Mesenchymal stem cell (in vitro differentiated cells and primary cell): ENCODE measurements around the gene GARIN5B.
A peak's percentile ranks its signal among the peaks of the same experiment; 100 is the strongest.
"Not testable (repeated sequence)": the region's sequence is repeated elsewhere in the genome, so short reads cannot be mapped to it uniquely, and the experiment has no call there.

ENCODE experiments used
- DNase-seq: peaks from one replicate; pipeline ENCODE4 v3.0.0-alpha.2; 2013
- H2AFZ ChIP-seq: one replicate; pipeline ENCODE4 v1.6.1; 2013; ENCODE audit warnings: low read depth, mild to moderate bottlenecking, control low read depth, inconsistent platforms, low read length, moderate library complexity
- H2AK5ac ChIP-seq: 2 replicates; pipeline ENCODE4 v1.6.1; 2013; ENCODE audit warnings: low read length, moderate library complexity, mild to moderate bottlenecking, inconsistent platforms; ENCODE audit not compliant: severe bottlenecking
- H2BK120ac ChIP-seq: one replicate; pipeline ENCODE4 v1.6.1; 2013; ENCODE audit warnings: low read depth, mild to moderate bottlenecking, inconsistent platforms, low read length, moderate library complexity
- H2BK12ac ChIP-seq, 2 experiments: one replicate each; pipeline ENCODE4 v1.6.1; 2013; ENCODE audit warnings: inconsistent platforms in 2 of 2, low read length in 2 of 2, mild to moderate bottlenecking in 2 of 2, moderate library complexity in 2 of 2, control low read depth in 1 of 2
- H2BK15ac ChIP-seq: one replicate; pipeline ENCODE4 v1.6.1; 2013; ENCODE audit warnings: mild to moderate bottlenecking, low read depth, inconsistent platforms; ENCODE audit not compliant: poor library complexity, severe bottlenecking
- H2BK5ac ChIP-seq: 2 replicates; pipeline ENCODE4 v1.6.1; 2013; ENCODE audit warnings: low read depth, mild to moderate bottlenecking, low read length, control low read depth, inconsistent platforms; ENCODE audit not compliant: poor library complexity, severe bottlenecking
- H3K14ac ChIP-seq, 2 experiments: one replicate each; pipeline ENCODE4 v1.6.1; 2013; ENCODE audit warnings: inconsistent platforms in 2 of 2, low read length in 2 of 2, control low read depth in 1 of 2, mild to moderate bottlenecking in 1 of 2, moderate library complexity in 1 of 2
- H3K18ac ChIP-seq, 2 experiments: one replicate each; pipeline ENCODE4 v1.6.1; 2013; ENCODE audit warnings: inconsistent platforms in 2 of 2, low read length in 2 of 2, control low read depth in 1 of 2, low read depth in 1 of 2, mild to moderate bottlenecking in 1 of 2
- H3K23ac ChIP-seq, 2 experiments: one replicate each; pipeline ENCODE4 v1.6.1; 2013; ENCODE audit warnings: inconsistent platforms in 2 of 2, low read length in 2 of 2, mild to moderate bottlenecking in 2 of 2, moderate library complexity in 2 of 2, control low read depth in 1 of 2
- H3K27ac ChIP-seq: 2 replicates; pipeline ENCODE4 v1.5.1; 2013; ENCODE audit warnings: mild to moderate bottlenecking, moderate library complexity, low read length, control low read depth, inconsistent platforms; ENCODE audit not compliant: poor library complexity, severe bottlenecking
- H3K27me3 ChIP-seq, 2 experiments: 2 replicates each; pipeline versions ENCODE4 v1.6.1 to v1.7.0; 2013; ENCODE audit warnings: low read length in 2 of 2, mild to moderate bottlenecking in 2 of 2, moderate library complexity in 2 of 2, control low read depth in 1 of 2, inconsistent platforms in 1 of 2; ENCODE audit not compliant: control insufficient read depth in 1 of 2, insufficient read depth in 1 of 2
- H3K36me3 ChIP-seq, 2 experiments: 2 replicates each; pipeline versions ENCODE4 v1.6.1 to v1.7.0; 2013; ENCODE audit warnings: low read length in 2 of 2, control low read depth in 1 of 2, inconsistent platforms in 1 of 2, low read depth in 1 of 2, mild to moderate bottlenecking in 1 of 2; ENCODE audit not compliant: insufficient read depth in 2 of 2, control insufficient read depth in 1 of 2
- H3K4ac ChIP-seq, 2 experiments: one replicate each; pipeline ENCODE4 v1.6.1; 2013; ENCODE audit warnings: inconsistent platforms in 2 of 2, low read length in 2 of 2, mild to moderate bottlenecking in 2 of 2, moderate library complexity in 2 of 2, control low read depth in 1 of 2, low read depth in 1 of 2
- H3K4me1 ChIP-seq: 2 replicates; pipeline ENCODE4 v1.6.1; 2013; ENCODE audit warnings: low read depth, low read length, control low read depth; ENCODE audit not compliant: control insufficient read depth, insufficient read depth
- H3K4me2 ChIP-seq: 2 replicates; pipeline ENCODE4 v1.6.1; 2013; ENCODE audit warnings: low read length, mild to moderate bottlenecking, inconsistent platforms; ENCODE audit not compliant: poor library complexity, severe bottlenecking
- H3K4me3 ChIP-seq, 2 experiments: 2 replicates each; pipeline versions ENCODE4 v1.5.1 to v1.7.0; 2013; ENCODE audit warnings: low read length in 2 of 2, mild to moderate bottlenecking in 2 of 2, control low read depth in 1 of 2, low read depth in 1 of 2; ENCODE audit not compliant: insufficient read depth in 1 of 2
- H3K79me1 ChIP-seq: replicated peaks from 2 replicates; pipeline ENCODE4 v1.6.1; 2013; ENCODE audit warnings: mild to moderate bottlenecking, control low read depth, low read length, inconsistent platforms; ENCODE audit not compliant: poor library complexity, severe bottlenecking
- H3K9ac ChIP-seq: 2 replicates; pipeline ENCODE4 v1.7.0; 2013; ENCODE audit warnings: mild to moderate bottlenecking, low read length, moderate library complexity
- H3K9me3 ChIP-seq: 2 replicates; pipeline ENCODE4 v1.7.0; 2013; ENCODE audit warnings: mild to moderate bottlenecking, low read length; ENCODE audit not compliant: control insufficient read depth
- H4K8ac ChIP-seq: one replicate; pipeline ENCODE4 v1.6.1; 2013; ENCODE audit warnings: inconsistent platforms, mild to moderate bottlenecking, low read length, moderate library complexity
- H4K91ac ChIP-seq: one replicate; pipeline ENCODE4 v1.6.1; 2013; ENCODE audit warnings: mild to moderate bottlenecking, low read length, inconsistent platforms
- WGBS: methylation state at CpG from one replicate; pipeline ENCODE4 v1.1.7; 2013; ENCODE audit warnings: mixed read lengths; 5-methylcytosine and 5-hydroxymethylcytosine counted together

Gene GARIN5B

DNA sequence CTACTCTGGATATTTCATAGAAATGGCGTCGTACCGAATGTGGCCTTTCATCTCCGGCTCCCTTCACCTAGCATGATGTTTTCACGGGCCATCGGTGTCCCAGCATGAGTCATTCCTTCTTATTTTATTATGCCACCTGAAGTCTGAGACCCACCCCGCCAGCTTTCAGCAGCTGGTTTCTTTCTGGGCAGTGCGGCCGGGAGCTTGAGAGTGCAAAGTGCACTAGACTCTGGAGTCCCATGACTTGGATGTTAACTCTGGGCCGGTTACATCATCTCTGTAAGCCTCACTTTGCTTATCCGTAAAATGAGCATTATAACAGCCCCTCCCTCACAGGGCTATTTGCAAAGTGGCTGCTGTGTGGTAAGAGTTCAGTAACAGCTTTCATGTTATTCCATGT lies 29.2 kb downstream of the GARIN5B start:
- DNase-seq: no peak
- Histone ChIP-seq H2BK120ac (no peak overlapping the region), H3K4ac (no peak overlapping the region), H3K4me3 (no peak overlapping the region), H3K27ac (no peak overlapping the region), H2BK12ac (no peak overlapping the region), H3K4me2 (no peak overlapping the region), H4K8ac (no peak overlapping the region), H3K4me1 (peaks cover 4% of the 10 kb centered on the region), H4K91ac (no peak overlapping the region), H3K23ac (peak overlapping the region in 1 of 2 experiments; percentile 29), H2AFZ (no peak overlapping the region), H3K36me3 (no peaks in the 10 kb centered on the region), H2BK5ac (no peak overlapping the region), H3K18ac (no peak overlapping the region), H3K27me3 (peaks cover 0 to 13% of the 10 kb centered on the region in 2 experiments), H3K9me3 (no peaks in the 10 kb centered on the region), H3K14ac (no peak overlapping the region), H3K9ac (no peak overlapping the region), H2BK15ac (no peak overlapping the region), H3K79me1 (no peaks in the 10 kb centered on the region), H2AK5ac (no peak overlapping the region)
- 93% methylated on average over 11 of the region's 11 CpGs for WGBS

DNA sequence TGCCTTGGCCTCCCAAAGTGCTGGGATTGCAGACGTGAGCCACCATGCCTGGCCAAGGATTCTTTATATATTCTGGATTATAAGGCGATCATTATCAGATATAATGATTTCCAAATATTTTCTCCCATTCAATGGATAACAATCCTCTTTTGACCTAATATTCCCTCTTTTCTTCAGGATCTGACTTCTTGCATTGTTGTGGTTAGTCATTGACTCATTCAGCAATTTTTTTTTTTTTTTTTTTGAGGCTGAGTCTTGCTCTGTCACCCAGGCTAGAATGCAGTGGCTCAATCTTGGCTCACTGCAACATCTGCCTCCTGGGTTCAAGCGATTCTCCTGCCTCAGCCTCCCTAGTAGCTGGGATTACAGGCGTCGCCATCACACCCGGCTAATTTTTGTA lies 33.3 kb downstream of the GARIN5B start:
- 94% methylated on average over 4 of the region's 6 CpGs for WGBS
- H3K14ac ChIP-seq, H2BK15ac ChIP-seq, H3K27ac ChIP-seq, H3K9me3 ChIP-seq, H2AK5ac ChIP-seq, H4K8ac ChIP-seq, H3K4ac ChIP-seq, H3K79me1 ChIP-seq, H3K23ac ChIP-seq, H3K4me3 ChIP-seq, H2BK120ac ChIP-seq, H3K4me2 ChIP-seq, H3K18ac ChIP-seq, H2BK12ac ChIP-seq, DNase-seq, H3K36me3 ChIP-seq, H3K9ac ChIP-seq, H3K27me3 ChIP-seq, H2AFZ ChIP-seq, H2BK5ac ChIP-seq, H4K91ac ChIP-seq, H3K4me1 ChIP-seq: not testable (repeated sequence)

DNA sequence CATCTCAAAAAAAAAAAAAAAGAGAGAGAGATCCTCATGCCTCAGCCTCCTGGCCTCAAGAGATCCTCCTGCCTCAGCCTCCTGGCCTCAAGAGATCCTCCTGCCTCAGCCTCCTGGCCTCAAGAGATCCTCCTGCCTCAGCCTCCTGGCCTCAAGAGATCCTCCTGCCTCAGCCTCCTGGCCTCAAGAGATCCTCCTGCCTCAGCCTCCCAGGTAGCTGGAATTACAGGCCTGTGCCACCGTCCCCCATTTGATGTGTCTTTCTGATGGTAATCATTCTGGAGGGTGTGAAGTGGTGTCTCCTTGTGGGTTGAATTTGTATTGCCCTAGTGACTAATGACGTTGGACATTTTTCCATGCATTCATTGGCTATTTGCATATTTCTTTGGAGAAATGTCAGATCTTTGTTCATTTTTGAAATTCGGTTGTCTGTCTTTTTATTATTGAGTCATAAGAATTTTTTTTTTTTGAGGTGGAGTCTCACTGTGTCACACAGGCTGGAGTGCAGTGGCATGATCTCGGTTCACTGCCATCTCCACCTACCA lies 34.2 kb downstream of the GARIN5B start:
- 90% methylated on average over 4 of the region's 4 CpGs for WGBS
- not testable (repeated sequence) for H3K18ac ChIP-seq, H3K9ac ChIP-seq

DNA sequence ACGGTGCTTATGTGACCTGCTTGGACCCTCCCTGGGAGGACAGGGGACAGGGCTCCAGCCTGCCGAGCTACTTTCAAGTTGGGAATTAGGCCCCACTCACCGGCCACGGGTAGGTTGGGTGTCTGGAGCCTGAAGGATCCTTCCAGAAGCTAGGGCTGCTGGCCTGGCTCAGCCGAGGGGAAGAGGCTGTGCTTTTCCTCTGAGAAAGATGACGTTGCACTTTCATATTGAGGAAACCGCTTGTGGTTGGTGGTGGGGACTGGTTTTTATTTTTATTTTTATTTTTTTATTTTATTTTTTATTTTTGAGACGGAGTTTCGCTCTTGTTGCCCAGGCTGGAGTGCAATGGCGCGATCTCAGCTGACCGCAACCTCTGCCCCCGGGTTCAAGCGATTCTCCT lies 37.9 kb downstream of the GARIN5B start, which contains the start of gene TMEM150B:
Gene TMEM150B, minus strand, starts transcription at position 170 of the 400 bp plus-strand sequence. CDS start 4,305 bp downstream, outside the sequence.
- Histone ChIP-seq H3K79me1 (no peaks in the 10 kb centered on the region), H2BK12ac (no peak within 1 kb of the TSS), H3K4ac (no peak within 1 kb of the TSS), H2BK120ac (no peak within 1 kb of the TSS), H3K27ac (no peak within 1 kb of the TSS), H3K9me3 (no peaks in the 10 kb centered on the region), H3K4me3 (peak within 1 kb of the TSS in 1 of 2 experiments; percentile 20), H2AFZ (no peak within 1 kb of the TSS), H2BK15ac (peak within 1 kb of the TSS; percentile 92), H3K4me2 (no peak within 1 kb of the TSS), H3K27me3 (peaks cover 8 to 27% of the 10 kb centered on the region in 2 experiments), H4K91ac (no peak within 1 kb of the TSS), H3K4me1 (peaks cover 4% of the 10 kb centered on the region), H3K36me3 (no peaks in the 10 kb centered on the region), H2AK5ac (no peak within 1 kb of the TSS), H4K8ac (no peak within 1 kb of the TSS), H3K18ac (no peak within 1 kb of the TSS), H3K14ac (no peak within 1 kb of the TSS), H2BK5ac (no peak within 1 kb of the TSS), H3K9ac (no peak within 1 kb of the TSS), H3K23ac (no peak within 1 kb of the TSS)
- 94% methylated on average over 11 of the region's 14 CpGs for WGBS
- no peak for DNase-seq

More for the DNA sequence above, 34.2 kb downstream of the GARIN5B start:
- H2AFZ ChIP-seq, H3K27ac ChIP-seq, H2BK120ac ChIP-seq, H3K27me3 ChIP-seq, H2BK15ac ChIP-seq, H3K14ac ChIP-seq, H4K8ac ChIP-seq, H3K79me1 ChIP-seq, H3K36me3 ChIP-seq, H2BK12ac ChIP-seq, H3K4me2 ChIP-seq, H3K23ac ChIP-seq, H4K91ac ChIP-seq, H3K9me3 ChIP-seq, DNase-seq, H3K4me1 ChIP-seq, H3K4ac ChIP-seq, H3K4me3 ChIP-seq, H2AK5ac ChIP-seq, H2BK5ac ChIP-seq: not testable (repeated sequence)
